ENCODE measurements around the gene LGALSL.
A peak's percentile ranks its signal among the peaks of the same experiment; 100 is the strongest.
"Not testable (repeated sequence)": the region's sequence is repeated elsewhere in the genome, so short reads cannot be mapped to it uniquely, and the experiment has no call there.

The LGALSL gene

DNA sequence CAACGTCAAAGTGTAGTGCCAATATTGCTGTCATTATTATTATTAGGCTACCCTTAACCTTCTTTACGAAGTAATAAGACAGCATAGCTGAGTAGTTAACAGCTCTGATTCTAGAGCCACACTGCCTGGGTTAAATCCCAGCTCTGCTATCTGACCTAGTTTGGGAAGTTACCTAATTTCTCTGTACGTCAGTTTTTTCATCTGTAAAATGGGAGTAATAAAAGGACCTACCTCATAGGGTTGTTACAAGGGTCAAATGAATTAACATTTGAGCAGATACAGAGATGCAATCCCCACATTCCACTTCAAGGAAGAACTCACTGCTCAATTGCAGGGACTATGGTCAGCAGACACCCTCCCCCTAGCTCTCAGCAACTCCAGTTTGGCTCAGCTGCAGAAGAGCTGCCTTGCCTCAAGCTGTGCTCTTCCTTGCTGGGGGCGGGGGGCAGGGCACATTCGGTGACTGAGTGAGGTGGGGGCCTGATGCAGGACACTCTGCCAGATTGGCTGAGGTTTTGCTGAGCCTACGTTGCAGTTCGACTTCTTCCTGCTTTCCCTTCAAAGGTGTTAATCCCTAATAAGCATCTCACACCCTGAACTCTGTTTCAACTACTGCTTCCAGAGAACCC lies 11.0 kb upstream of the LGALSL start:
- DNase-seq: peak; percentile 64

DNA sequence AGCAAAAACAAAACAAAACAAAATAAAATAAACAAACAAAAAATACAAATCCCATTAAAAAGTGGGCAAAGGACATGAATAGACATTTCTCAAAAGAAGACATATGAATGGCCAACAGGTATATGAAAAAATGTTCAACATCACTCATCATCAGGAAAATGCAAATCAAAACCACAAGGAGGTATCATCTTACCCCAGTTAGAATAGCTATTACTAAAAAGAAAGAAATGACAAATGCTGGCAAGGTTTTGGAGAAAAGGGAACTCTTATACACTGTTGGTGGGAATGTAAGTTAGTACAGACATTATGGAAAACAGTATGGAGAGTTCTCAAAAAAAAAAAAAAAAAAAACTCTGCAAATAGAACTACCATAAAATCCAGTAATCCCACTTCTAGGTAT lies 8.0 kb upstream of the LGALSL start:
- not testable (repeated sequence) for DNase-seq

DNA sequence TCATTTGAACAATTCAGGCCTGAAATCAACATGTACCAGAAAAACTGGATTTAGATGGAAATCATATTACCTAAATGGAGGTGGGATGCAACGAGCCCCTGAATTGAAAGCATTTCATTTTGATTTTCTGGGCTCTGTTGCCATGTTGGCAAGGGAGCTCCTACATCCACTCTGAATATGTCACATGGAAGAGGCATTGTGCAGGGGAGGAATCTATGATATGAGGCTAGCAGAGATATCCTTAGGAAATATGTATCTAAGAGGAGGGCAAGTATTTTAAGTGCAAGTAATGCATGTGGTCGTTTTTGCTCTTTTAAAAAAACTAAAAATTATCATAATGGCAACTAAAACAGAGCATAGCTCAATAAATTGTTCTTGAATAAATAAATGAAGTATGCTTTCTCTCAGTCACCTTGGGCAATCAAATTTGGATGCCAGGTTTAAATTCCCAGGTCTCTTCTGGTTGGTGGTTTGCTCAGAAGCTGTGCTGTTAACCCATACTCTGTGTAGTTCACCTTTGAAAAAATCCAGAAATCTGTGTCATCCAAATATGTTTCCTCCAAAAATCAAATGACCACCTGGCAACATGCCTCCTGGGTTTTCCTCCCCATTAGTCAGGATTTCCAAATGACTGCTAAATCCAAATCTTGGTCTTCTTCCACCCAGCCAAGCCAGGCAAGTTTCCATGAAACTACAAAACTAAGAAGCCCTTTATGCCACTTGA lies 6.5 kb upstream of the LGALSL start:
- DNase-seq: no peak

DNA sequence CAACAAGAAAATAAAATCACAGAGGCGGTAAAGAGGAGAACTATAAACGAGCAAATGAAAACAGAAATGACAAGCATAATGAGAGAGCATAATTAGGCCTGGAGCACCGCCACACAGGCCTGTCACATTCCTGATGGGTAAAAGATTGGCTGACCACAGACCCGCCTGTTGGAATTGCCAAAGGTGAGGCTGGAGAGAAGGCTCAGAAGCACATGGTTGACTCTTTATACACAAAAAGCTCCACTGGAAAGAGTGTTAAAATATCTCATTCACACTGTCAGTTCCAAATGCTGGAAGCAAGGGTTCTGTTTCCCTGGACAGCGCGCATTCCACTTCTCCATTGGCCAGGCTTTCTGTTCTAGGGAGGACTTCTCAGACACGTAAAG lies 5.9 kb upstream of the LGALSL start:
- no peak for DNase-seq

DNA sequence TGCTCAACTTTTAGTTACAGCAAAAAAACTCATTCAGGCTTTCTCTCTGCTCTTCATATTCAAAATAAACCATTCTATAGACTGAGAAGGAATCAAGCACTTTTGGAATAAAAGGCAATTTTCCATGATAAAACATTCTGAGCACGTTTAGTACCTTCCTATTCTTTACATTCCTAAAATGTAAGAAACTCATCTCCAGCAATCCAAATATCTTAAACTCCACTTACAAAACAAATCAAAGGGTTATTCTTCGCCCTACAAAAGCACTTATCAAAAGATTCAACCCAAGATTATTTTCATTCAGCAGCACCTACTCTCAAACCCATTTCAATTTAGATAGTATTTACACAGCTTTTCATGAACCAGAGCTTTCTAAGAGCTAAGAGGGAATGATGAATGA lies 2.9 kb upstream of the LGALSL start:
- DNase-seq: no peak

DNA sequence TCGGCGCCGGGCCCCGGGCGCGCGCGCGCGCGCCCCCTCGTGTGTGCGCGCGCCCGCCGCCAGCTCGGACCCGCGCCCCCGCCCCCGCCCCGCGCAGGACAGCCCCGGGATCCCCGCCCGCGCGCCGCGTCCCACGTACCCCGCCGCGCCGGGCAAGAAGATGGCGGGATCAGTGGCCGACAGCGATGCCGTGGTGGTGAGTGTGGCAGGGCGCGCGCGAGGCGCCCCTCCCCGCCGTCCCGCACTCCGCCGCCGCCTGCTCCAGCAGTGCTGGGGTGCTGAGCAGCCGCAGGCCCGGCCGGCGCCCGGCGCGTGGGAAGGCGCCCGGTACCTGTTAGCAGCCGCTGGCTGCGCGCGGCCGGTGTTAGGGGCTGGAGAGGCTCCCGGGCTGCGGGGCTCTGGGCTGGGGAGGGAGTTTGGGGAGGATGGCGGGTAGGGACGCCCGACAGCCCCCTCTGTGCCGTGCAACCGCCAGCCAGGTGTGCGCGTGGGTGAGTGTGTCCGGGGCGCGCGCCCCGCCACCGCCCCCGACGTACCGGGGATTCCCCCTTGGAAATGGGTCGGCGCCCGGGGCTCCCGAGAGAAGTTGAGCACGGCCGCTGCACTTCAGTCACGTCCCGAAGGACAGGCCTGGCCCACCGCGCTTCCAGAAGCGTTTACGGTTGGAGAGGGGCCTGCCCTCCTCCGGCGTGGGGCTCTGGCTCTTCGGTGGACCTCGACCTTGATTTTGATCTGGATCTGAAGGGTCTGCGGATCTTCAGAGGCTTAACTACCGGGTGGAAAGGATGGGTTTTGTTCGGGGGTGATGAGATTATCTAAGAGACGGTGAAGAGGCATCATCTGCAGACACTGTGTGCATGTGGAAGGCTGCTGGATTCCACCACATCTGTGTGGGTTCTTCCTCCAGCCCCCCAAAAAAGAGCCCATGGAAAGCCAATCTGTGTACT lies 697 bp downstream of the LGALSL start:
- peak; percentile 72 for DNase-seq

DNA sequence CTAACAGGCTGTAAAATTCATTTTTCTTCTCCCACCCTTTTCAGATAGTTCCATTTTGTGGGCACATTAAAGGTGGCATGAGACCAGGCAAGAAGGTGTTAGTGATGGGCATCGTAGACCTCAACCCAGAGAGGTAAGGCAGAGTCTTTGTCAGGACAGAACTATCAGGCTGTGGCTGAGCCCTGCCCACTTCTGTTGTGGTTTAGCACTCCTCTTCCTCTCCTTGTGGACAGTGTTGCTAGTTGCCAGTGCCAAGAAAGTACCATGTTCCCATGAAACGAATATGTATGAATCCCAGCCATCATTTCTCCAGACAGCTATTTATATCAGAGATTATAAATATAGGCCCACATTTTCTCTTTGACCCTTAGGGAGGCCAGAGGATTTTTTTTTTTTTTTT lies 1.6 kb downstream of the LGALSL start:
- DNase-seq: no peak

DNA sequence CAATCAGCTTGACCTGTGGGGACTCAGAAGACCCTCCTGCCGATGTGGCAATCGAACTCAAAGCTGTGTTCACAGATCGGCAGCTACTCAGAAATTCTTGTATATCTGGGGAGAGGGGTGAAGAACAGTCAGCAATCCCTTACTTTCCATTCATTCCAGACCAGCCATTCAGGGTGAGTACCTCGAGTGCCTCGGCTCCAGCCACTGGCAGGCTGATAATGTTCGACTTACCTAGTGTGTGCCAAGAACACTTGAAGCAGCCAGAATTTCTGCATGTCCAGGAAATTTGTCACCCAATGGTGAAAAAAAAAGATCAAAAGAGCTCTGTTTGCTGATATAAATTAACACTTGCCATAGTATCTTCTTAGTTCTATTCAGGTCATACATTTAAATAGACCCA lies 2.3 kb downstream of the LGALSL start:
- DNase-seq: no peak

DNA sequence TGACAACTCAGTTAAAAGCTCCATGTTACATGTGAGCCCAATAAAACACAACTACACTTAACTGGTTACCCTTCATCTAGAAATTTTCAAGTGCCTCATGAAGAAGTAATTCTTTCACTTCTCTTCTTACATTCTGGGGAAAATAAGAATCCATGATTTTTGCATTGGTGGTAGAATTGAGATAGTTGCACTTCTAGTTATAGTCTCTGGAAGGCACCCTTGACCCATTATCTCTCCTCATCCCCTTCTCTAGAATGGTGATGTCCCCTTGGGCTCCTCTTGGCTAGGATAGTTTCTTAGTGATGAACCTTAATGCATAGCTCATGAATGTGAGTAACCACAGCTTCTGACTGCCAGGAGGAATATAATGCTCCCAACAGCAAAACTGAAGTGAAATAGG lies 3.6 kb downstream of the LGALSL start:
- no peak for DNase-seq

DNA sequence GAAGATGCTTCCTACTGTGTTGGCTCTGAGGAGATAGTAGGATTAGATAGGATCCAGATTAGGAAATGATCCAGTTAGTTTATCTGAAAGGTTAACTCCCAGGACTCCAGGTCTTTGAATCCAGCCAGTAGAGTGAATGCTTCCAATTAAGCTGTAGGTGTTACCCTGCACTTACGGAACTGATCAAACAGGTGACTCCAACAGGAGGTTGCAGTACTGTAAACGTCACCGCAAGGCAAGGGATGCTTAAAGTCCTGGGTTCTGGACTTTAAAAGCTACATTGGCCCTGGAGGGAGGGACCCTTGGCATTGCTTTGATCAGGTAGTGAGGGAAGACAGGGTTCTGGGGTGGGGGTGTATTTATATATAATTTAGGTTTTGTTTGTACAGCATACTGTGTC lies 5.6 kb downstream of the LGALSL start:
- DNase-seq: peak; percentile 83

DNA sequence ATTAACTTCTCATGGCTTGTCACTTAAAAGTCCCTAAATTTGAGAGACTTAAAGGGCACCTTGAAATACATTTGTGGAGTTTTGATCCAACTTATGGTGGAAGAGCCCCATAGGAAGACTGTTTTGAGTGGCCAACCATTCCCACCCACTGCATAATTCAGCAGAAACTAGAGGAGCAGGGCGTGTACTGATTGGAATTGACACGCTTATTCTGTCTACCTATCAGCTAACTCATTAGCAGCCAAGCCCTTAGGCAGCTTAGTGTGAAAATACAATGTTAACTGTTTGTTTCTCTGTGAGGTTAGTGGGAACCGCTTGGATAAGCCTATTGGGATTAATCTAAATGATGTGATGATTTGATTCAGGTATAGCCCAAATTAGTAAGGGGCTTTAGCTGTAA lies 6.4 kb downstream of the LGALSL start:
- peak; percentile 71 for DNase-seq

DNA sequence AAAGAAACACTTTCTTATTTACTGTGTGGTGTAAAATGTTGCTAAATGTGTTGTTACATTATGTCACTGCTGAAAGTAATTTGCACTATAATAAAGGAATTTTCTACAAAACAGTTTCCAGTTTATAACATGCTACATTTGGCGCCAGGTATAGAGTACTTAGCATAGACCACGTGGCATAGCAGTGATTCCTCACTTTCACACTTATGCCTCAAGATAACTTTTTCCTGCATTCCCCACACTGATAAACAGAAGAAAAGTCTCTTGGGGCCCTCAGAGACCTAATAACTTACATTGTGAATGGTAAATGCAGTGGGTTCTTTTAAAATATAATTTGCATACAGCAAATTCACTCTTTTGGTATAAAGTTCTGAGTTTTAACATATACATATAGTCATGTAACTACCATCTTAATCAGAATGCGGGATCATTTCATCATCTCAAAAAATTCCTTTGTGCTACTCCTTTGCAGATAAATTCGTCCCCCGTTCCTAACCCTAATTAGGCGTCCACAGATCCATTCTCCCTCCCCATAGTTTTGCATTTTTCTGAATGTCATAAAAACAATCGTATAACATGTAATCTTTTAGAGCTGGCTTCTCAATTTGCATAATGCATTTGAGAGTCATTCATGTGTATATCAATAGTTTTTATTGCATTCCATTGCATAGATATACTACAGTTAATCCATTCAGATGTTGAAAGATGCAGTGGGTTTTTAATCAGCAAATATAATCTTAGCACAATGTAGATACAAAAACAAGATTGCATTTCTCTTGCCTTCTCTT lies 7.5 kb downstream of the LGALSL start:
- DNase-seq: no peak

DNA sequence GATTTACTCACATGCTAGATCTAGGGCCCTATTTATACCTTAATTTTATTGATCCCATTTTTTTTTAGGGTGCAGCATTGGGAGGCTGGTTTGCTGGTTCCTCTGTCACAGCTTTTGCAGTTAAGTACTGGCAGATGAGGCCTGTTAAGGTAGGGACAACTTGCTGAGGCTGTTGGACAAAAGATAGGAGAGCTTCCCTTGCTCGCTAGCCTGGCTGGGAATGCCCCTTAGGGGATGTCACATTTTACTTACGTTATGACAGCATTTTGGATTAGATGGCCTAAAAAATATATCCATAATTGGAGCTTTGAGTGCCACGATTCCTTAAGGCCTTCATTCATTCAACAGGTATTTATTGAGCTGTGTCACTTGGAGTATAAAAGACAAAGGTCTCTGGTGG lies 8.2 kb downstream of the LGALSL start:
- DNase-seq: no peak

DNA sequence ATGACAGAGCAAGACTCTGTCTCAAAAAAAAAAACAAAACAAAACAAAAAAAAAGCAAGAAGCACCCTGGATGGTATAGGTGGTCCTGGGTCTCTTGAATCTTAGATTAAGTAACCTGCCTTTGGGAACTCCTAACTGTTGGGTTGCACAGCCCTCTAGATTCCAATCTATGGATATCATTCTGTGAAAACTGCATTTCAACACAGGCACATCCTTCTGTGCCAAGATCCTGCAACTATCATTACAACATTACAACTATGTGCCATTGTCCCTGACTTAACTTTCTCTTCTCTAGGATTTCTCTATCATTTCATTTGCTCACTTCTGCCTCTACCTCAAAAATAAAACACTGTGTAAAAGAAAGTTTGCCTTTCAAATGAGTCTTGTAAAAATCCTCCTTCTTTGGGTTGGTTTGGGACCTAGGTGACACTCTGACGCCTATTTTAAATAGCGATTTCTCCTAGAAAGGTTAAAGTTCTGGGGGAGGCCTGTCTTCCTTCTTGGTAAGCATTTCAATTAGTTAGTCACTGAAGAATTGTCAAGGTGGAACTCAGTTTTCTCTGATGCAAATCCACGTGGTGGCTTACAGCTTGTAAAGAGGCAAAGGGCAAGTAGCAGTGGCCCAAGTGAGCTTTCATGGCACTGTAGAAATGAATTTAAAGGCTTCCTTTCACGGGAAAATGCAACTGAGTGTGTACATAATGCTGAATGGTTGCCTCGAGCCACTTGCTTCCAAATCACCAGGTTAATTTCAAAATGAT lies 9.2 kb downstream of the LGALSL start:
- DNase-seq: no peak

DNA sequence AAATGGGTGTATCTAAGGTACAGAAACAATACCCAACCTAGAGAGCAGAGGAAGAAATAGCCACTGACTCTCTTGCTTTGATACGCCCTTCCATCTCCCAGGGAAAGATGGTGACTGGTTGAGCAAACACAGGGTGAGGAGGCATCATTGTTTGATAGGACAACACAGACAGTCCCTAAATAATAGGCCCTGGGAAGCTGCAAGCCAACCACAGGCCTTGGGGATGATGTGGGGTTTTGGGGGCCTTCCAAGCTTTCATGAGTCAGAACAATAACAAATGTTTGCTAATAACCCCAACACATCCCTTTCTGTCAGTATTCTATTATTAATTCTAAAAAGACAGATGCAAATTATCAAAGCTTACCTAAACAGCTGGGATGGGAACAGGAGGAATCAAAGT lies 9.8 kb downstream of the LGALSL start:
- no peak for DNase-seq

DNA sequence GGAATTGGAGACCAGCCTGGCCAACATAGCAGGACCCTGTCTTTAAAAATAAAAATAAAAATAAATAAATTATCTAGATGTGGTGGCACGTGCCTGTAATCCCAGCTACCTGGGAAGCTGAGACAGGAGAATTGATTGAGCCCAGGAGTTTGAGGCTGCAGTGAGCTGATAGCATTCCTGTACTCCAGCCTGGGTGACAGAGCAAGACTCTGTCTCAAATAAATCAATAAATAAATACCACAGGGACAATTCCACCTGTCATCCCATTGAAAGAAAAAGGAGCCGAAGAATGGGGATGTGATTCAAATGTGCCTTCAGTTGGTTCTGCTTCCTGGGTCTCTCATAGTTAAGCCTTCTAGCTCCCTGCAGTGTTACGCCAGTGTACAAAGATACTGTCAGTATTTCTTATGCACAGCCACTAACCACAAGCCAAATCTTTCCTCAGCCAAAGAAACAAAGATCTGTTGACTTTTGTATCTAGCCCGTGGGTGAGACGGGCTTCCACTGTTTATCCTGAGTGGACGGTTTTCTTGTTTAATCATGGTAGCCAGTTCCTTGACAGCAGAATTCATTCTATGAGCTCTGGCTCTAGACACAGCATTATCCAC lies 12.6 kb downstream of the LGALSL start:
- DNase-seq: no peak

DNA sequence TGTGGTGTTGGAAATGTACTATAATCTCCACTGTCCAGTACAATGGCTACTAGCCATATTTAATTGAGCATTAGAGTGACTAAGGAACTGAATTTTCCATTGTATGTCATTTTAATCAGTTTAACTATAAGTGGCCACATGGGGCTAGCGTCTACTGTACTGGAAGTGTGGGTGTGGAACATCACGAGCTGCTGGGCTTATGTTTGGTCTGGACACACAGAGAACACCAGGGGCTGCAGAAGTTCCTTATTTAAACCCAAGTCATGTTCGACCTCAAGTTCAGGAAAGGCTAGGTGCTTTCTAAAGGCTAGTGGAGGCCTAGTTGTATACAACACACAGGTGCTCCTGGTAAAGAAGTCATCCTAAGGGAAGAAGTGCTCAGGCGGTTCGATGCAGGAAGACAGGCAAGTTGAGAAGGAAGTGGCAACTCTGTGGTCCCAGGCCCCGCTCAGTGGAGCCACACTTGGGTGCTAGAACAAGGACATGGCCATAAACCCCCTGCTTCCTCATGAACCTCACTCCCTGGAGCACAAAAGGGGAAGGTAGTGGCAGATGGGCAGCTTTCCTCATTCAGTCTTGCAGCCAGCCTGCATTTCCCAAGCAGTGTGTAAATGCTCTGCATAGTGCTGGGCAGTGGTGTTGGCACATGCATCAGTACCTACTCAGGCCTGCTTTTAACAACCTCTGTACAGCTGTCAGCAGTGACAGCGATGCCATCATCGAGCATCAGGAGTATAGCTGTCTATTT lies 13.3 kb downstream of the LGALSL start:
- no peak for DNase-seq

DNA sequence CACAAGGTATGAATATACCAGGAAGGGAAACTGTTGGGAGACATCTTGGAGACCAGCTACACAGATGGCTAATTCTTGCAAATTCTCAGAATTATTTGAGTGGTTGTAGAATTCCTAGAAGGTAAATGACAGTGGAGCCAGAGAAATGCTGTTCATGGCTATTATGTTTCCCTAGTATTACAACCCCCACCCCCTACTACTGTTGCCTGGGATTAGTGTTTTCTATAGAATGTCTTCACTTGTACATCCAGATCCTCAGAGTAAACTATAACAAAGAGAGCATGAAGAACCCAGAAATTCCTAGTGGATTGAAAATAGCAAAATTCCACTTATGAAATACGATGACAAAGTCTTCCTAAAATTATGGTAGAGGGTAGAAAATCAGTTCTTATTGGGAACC lies 15.3 kb downstream of the LGALSL start:
- no peak for DNase-seq

DNA sequence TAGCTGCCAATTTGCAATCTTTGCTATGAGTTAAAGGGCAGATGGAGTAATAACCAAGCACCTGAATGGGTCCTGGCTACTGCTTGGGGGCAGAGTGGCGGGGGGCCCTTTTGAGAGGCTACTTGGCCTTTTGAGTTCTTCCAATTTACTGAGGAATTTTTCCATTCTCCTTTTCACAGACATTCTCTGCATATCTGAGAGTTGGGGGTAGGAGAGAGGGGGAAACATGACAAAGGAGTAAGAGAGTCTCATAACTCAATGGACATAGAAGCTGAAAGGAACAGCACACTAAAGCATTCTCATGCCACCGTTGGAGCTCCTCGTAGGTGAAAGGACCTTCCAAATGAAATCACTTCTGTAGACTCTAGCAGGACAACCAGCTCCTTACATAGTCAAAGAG lies 16.1 kb downstream of the LGALSL start:
- DNase-seq: no peak

DNA sequence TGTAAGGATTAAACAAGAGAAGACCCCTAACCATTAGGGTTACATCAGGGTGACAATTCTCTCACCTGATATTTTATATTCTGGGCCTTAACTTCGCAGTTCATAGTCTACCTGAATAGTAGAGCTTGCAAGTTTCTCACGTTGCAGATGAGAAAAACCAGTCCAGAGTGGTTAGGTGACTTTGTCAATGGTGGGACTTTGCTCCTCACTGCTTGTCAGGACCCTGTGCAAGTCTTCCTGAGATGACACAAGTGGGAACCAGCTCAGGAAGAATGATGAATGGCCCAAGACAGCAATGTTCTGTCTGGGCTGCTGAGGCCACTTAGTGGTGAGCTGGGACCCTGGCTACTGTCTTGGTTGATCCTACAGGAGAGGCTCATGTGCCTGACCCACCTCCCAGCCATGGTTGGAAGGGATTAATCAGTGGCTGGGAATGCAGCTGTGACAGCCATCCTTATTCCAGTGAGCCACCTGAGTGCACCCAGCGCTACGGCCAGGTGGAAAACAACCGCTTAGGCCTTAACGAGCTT lies 16.9 kb downstream of the LGALSL start:
- DNase-seq: peak; percentile 23

DNA sequence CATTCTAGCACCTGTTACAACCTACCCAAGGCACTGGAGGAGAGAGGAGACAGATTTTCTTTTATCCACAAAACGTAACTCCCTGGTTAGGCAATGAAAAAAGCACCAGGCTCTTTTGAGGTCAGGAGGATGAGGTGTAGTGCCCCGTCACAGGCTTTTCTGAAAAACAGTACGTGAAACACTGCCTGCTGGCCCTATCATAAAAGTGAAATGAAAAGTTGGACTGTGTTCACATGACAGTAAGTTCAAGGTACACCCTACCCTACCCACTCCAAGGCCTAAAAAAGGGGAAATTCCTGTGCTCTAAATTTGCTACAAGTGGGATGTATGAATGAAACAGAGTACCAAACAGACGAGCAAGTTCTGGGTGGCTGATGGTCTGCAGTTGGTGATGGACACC lies 17.6 kb downstream of the LGALSL start:
- no peak for DNase-seq

Data from NCI-H82 (cell line).